Endothelial cell of umbilical vein (primary cell): ENCODE results near the gene CAMTA1. TPM values are rescaled to one million over a fixed set of nuclear protein-coding genes. Genes with fewer than 3 reads are reported as not detected.

Experiments
- BruUV-seq: library from RNA; stranded (reverse); fragments of 400-500 nt; replicated peaks from 2 replicates; lab custom pipeline; 2021; lab: Mats Ljungman, UMichigan
- CTCF ChIA-PET: fragments of 300-600, 350-600 bp; sonication (Branson Sonifier 250); formaldehyde crosslinking; loops from one replicate; lab custom pipeline; 2021; ENCODE audit warnings: antibody characterized with exemption, inconsistent platforms; lab: Charles Lee
- POLR2A ChIA-PET: fragments of 300-600, 350-600 bp; sonication (Branson Sonifier 250); formaldehyde crosslinking; loops from one replicate; lab custom pipeline; 2021; ENCODE audit warnings: antibody characterized with exemption, inconsistent platforms; lab: Charles Lee
- DNase-seq: peaks from one replicate; pipeline ENCODE4 v3.0.0-alpha.2; 2011; ENCODE audit warnings: low read depth, low spot score
- FAIRE-seq: peaks from 2 replicates; lab custom pipeline; 2011; peaks lifted over from hg19 to GRCh38; lab: Jason Lieb, UNC
- H2AFZ ChIP-seq: 2 replicates; pipeline ENCODE4 v1.6.0; 2012; ENCODE audit warnings: low read depth, low read length, control low read depth, inconsistent platforms
- H3K27ac ChIP-seq: 2 replicates; pipeline ENCODE4 v1.5.1; 2011; ENCODE audit warnings: low read depth, mild to moderate bottlenecking, control low read depth, low read length, moderate library complexity; ENCODE audit not compliant: insufficient read depth
- H3K27me3 ChIP-seq, 2 experiments: 2 replicates each; pipeline versions ENCODE4 v1.6.0 to v1.6.1; 2011; ENCODE audit warnings: low read length in 2 of 2, mixed read lengths in 1 of 2; ENCODE audit not compliant: control insufficient read depth in 2 of 2, insufficient read depth in 2 of 2
- H3K36me3 ChIP-seq, 2 experiments: 2 replicates in 1 of 2; 3 replicates in 1 of 2; pipeline ENCODE4 v1.5.1; 2011; ENCODE audit warnings: low read length in 2 of 2, mild to moderate bottlenecking in 1 of 2, moderate library complexity in 1 of 2; ENCODE audit not compliant: control insufficient read depth in 2 of 2, insufficient read depth in 2 of 2; ENCODE audit errors: extremely low read depth in 1 of 2
- H3K4me1 ChIP-seq: 3 replicates; pipeline ENCODE4 v1.5.1; 2011; ENCODE audit warnings: mild to moderate bottlenecking, low read length; ENCODE audit not compliant: control insufficient read depth, insufficient read depth; ENCODE audit errors: extremely low read depth
- H3K4me2 ChIP-seq: 2 replicates; pipeline ENCODE4 v1.6.1; 2011; ENCODE audit warnings: low read length, control low read depth, mixed read lengths; ENCODE audit not compliant: insufficient read depth
- H3K4me3 ChIP-seq, 3 experiments: fragments of 200-600 bp in 1 of 3; sonication (generic), shearing (Covaris generic) in 1 of 3; replicated peaks in 1 of 3; 2 replicates each; pipeline ENCODE4 v1.5.1; 2011 to 2016; ENCODE audit warnings: control low read depth in 3 of 3, low read length in 3 of 3, mild to moderate bottlenecking in 2 of 3, inconsistent platforms in 1 of 3, low read depth in 1 of 3, moderate library complexity in 1 of 3; ENCODE audit not compliant: insufficient read depth in 1 of 3
- H3K79me2 ChIP-seq: 2 replicates; pipeline ENCODE4 v1.6.0; 2012; ENCODE audit warnings: low read length, inconsistent platforms; ENCODE audit not compliant: control insufficient read depth, insufficient read depth
- H3K9ac ChIP-seq: replicated peaks from 2 replicates; pipeline ENCODE3; 2011; ENCODE audit warnings: low read length, control low read depth; ENCODE audit not compliant: insufficient read depth; ENCODE audit errors: extremely low read depth
- H3K9me1 ChIP-seq: replicated peaks from 3 replicates; pipeline ENCODE4 v1.6.0; 2011; ENCODE audit warnings: mild to moderate bottlenecking, low read length; ENCODE audit not compliant: control insufficient read depth, insufficient read depth; ENCODE audit errors: extremely low read depth
- H3K9me3 ChIP-seq: replicated peaks from 2 replicates; pipeline ENCODE4 v1.5.1; 2012; ENCODE audit warnings: low read length, inconsistent platforms; ENCODE audit not compliant: control insufficient read depth, insufficient read depth
- H4K20me1 ChIP-seq: replicated peaks from 2 replicates; pipeline ENCODE3; 2011; ENCODE audit warnings: mild to moderate bottlenecking, low read length; ENCODE audit not compliant: control insufficient read depth, insufficient read depth; ENCODE audit errors: extremely low read depth
- CTCF ChIP-seq, 2 donors: IDR thresholded peaks; 1 replicate in 1 of 2; 2 replicates in 1 of 2; pipeline ENCODE4 v1.5.1; 2011; ENCODE audit warnings: low read length in 2 of 2, mild to moderate bottlenecking in 2 of 2, moderate library complexity in 2 of 2, control low read depth in 1 of 2, inconsistent platforms in 1 of 2, low read depth in 1 of 2; ENCODE audit not compliant: insufficient read depth in 1 of 2; ENCODE audit errors: extremely low read depth in 1 of 2
- EZH2 ChIP-seq: IDR thresholded peaks from 2 replicates; pipeline ENCODE4 v1.6.1; 2012; ENCODE audit warnings: borderline replicate concordance, low read depth, mild to moderate bottlenecking, moderate library complexity, low read length, inconsistent platforms; ENCODE audit not compliant: severe bottlenecking
- FOS ChIP-seq: IDR thresholded peaks from 2 replicates; pipeline ENCODE4 v1.6.1; 2011; ENCODE audit warnings: mild to moderate bottlenecking, low read length, moderate library complexity, borderline replicate concordance; ENCODE audit not compliant: insufficient read depth
- GATA2 ChIP-seq: IDR thresholded peaks from 2 replicates; pipeline ENCODE4 v1.7.0; 2011; ENCODE audit warnings: low read depth, mild to moderate bottlenecking, moderate library complexity, mixed read lengths, low read length; ENCODE audit not compliant: insufficient read length, insufficient read depth
- JUN ChIP-seq: IDR thresholded peaks from 2 replicates; pipeline ENCODE4 v1.6.1; 2011; ENCODE audit warnings: borderline replicate concordance, low read depth; ENCODE audit not compliant: insufficient read length, insufficient read depth
- MAX ChIP-seq: IDR thresholded peaks from 2 replicates; pipeline ENCODE4 v1.6.1; 2011; ENCODE audit not compliant: insufficient read depth, insufficient read length
- MYC ChIP-seq: IDR thresholded peaks from one replicate; pipeline ENCODE4 v1.6.1; 2011; ENCODE audit warnings: mild to moderate bottlenecking, low read depth, low read length
- POLR2A ChIP-seq: IDR thresholded peaks from 2 replicates; pipeline ENCODE4 v1.6.1; 2012; ENCODE audit warnings: low read depth, mild to moderate bottlenecking, control low read depth, low read length
- POLR2AphosphoS5 ChIP-seq: IDR thresholded peaks from 2 replicates; pipeline ENCODE4 v1.6.1; 2012; ENCODE audit warnings: low read depth, mild to moderate bottlenecking, control low read depth, low read length, moderate library complexity; ENCODE audit not compliant: insufficient read depth
- dilution Hi-C: fragments of 300-500 bp; cut with MboI; formaldehyde crosslinking; loops from one replicate; pipeline ENCODE4 v1.15.0; 2019; ENCODE audit warnings: low sequenced_read_pairs; ENCODE audit not compliant: extremely low pct_ligation_motif_present
- intact Hi-C: fragments of 100-400 bp; cut with micrococcal nuclease; formaldehyde crosslinking; loops from one replicate; pipeline ENCODE4 v1.10.0; 2022
- polyA plus RNA-seq, 4 experiments: library from polyadenylated mRNA; depleted of rRNA in 3 of 4; stranded (reverse) in 3 of 4; unstranded in 1 of 4; fragments of >200 nt; gene quantifications; 2 replicates each; pipeline versions ENCODE4 v1.2.1 to v1.2.3, GENCODE V29; 2011 to 2012; ENCODE audit warnings: missing spikeins in 1 of 4
- total RNA-seq: library from RNA; stranded (reverse); gene quantifications from 2 replicates; pipeline ENCODE4 v1.2.3, GENCODE V29; 2021

CAMTA1 gene
- total and polyA plus RNA-seq, 2 donors (not counting 3 experiments of a cell fraction or from before 2014, with no cell fraction given) = 50.8 to 92.7 TPM

GRCh38 chr1:7113136-7113535 is 327.9 kb downstream of the CAMTA1 start:
- ChIA-PET CTCF (no interaction called here), POLR2A (no interaction called here)
- Histone ChIP-seq H3K27ac (no peak overlapping the region), H3K27me3 (no peaks in the 10 kb centered on the region), H3K79me2 (no peaks in the 10 kb centered on the region), H2AFZ (no peak overlapping the region), H3K36me3 (no peaks in the 10 kb centered on the region), H3K9me1 (no peaks in the 10 kb centered on the region), H3K4me2 (no peak overlapping the region), H3K4me3 (no peak overlapping the region), H3K9ac (no peak overlapping the region), H3K9me3 (no peaks in the 10 kb centered on the region), H3K4me1 (no peaks in the 10 kb centered on the region), H4K20me1 (no peaks in the 10 kb centered on the region)
- no peak for FAIRE-seq
- no TSS peak for BruUV-seq
- no peak for TF ChIP-seq CTCF (IDR thresholded peaks at IDR 0.05; ENCODE audit: extremely low read depth in 1 of 2, insufficient read depth in 1 of 2, low read depth in 1 of 2, low read length in 2 of 2)
- TF ChIP-seq MYC = no peak
- TF ChIP-seq FOS = no peak
- TF ChIP-seq POLR2AphosphoS5 = no peak
- no peak for TF ChIP-seq JUN
- TF ChIP-seq EZH2 = no peak
- TF ChIP-seq POLR2A = no peak
- TF ChIP-seq MAX = no peak
- TF ChIP-seq GATA2 = no peak
- DNase-seq = no peak
- dilution Hi-C loops = no loop called here
- intact Hi-C loops = loop anchor here (10.0 kb wide), 1 partner anchor 78 kb away; no protein-coding TSS in a partner anchor
